ENCODE measurements around the gene STARD3.

Gene STARD3

GRCh38 chr17:39633570-39634183 is 3.3 kb upstream of the STARD3 start:
- Mint-ChIP-seq H3K36me3 (no peaks in the 10 kb centered on the region), H3K27me3 (peaks cover 11% of the 10 kb centered on the region), H3K4me3 (no peak overlapping the region), H3K4me1 (peaks cover 21% of the 10 kb centered on the region), H3K9me3 (no peaks in the 10 kb centered on the region), H3K27ac (no peak overlapping the region)
- DNase-seq (ENCODE audit: low spot score in 2 of 2) (no peak), ATAC-seq (ENCODE audit: low read depth) (no peak)

DNA sequence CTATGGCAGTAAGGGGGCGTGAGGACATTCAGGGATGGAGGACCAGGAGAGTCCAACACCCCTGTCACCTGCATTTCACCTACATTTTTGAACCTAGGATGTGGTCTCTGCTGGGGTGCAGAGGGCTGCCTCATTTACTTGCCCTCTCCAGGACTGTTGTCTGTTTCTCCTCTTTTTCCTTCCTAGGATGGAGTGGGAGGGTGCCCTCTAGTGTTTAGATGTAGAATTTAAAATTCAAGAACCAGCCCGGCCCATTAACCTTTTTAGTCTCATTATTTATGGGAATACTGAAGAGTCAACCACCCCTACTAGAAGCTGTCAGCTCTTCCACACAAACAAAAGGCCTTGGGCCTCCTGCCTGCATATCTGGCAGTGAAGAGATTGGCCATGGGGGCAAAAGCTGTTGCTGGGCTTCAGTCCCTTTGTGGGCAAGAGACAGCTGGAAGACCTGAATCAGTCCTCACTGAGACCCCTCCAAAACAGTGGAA is 2.5 kb upstream of the STARD3 start:
- Mint-ChIP-seq H3K4me1 (peaks cover 25% of the 10 kb centered on the region), H3K9me3 (no peaks in the 10 kb centered on the region), H3K36me3 (no peaks in the 10 kb centered on the region), H3K27ac (no peak overlapping the region), H3K4me3 (no peak overlapping the region), H3K27me3 (peaks cover 10% of the 10 kb centered on the region)
- no peak for ATAC-seq (ENCODE audit: low read depth)
- DNase-seq (ENCODE audit: low spot score in 2 of 2) = peak; percentile 40 to 44

DNA sequence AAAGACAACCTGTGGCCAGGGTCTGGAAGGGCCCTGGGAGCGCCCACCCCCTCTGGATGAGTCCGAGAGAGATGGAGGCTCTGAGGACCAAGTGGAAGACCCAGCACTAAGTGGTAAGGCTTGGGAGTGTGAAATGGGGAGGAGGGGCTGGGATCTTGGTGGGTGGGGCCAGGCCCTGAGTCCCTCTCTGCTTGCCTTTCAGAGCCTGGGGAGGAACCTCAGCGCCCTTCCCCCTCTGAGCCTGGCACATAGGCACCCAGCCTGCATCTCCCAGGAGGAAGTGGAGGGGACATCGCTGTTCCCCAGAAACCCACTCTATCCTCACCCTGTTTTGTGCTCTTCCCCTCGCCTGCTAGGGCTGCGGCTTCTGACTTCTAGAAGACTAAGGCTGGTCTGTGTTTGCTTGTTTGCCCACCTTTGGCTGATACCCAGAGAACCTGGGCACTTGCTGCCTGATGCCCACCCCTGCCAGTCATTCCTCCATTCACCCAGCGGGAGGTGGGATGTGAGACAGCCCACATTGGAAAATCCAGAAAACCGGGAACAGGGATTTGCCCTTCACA is 1.2 kb upstream of the STARD3 start:
- Mint-ChIP-seq H3K27ac (peak overlapping the region; percentile 53), H3K4me1 (peaks cover 34% of the 10 kb centered on the region), H3K36me3 (no peaks in the 10 kb centered on the region), H3K27me3 (peaks cover 9% of the 10 kb centered on the region), H3K9me3 (no peaks in the 10 kb centered on the region), H3K4me3 (peak overlapping the region; percentile 86)
- no peak for DNase-seq (ENCODE audit: low spot score in 2 of 2)
- ATAC-seq (ENCODE audit: low read depth) = no peak

- peaks cover 4% of the 10 kb centered on the region for H3K27me3 Mint-ChIP-seq
- H3K4me3 Mint-ChIP-seq = peak overlapping the region; percentile 86
- H3K36me3 Mint-ChIP-seq = no peaks in the 10 kb centered on the region
- H3K4me1 Mint-ChIP-seq = peaks cover 36% of the 10 kb centered on the region
- DNase-seq (ENCODE audit: low spot score in 2 of 2) (no peak), ATAC-seq (ENCODE audit: low read depth) (peak; percentile 22)
- H3K9me3 Mint-ChIP-seq = no peaks in the 10 kb centered on the region
- H3K27ac Mint-ChIP-seq = peak overlapping the region; percentile 53
Observed at GRCh38 chr17:39636587-39636926, 387 bp upstream of the STARD3 start.

DNA sequence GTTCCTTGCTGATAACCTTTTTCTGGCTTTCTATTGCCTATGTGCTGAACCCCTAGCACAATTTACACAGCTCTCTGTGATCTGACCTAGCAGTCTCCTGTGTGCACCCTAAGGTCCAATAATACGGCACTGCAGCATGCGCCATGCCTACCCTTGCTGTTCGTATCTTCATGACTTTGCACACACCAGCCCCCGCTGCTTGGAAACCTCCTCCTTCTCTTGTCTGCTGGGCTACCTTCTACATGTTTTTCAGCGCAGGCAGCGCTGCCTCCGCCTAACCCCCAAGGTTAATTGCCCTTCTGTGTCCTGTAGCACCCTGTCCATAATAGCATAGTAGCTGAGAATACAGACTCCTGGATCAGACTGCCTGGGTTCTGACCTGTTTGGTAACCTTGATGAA is 1.4 kb downstream of the STARD3 start:
- Mint-ChIP-seq H3K27ac (peak overlapping the region; percentile 53), H3K27me3 (no peaks in the 10 kb centered on the region), H3K4me3 (peak overlapping the region; percentile 86), H3K4me1 (peaks cover 43% of the 10 kb centered on the region), H3K9me3 (no peaks in the 10 kb centered on the region), H3K36me3 (no peaks in the 10 kb centered on the region)
- no peak for DNase-seq (ENCODE audit: low spot score in 2 of 2)
- no peak for ATAC-seq (ENCODE audit: low read depth)

DNA sequence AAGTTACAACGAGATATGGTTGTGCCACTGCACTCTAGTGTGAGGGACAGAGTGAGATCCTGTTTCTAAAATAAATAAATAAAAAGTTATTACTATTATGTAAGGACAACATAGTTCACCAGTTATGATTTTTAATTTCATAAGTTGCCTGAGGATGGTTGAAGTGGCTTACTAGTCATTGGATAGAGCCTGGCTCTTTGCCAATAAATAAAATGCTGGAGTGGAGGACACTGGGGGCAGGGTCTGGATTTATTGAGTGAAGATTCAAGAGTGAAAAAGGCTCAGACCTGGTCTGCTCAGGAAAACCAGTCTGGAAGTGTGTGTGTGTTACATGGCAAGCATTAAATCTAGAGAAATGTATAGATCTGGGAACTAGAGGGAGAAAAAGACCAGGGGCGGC is 2.1 kb downstream of the STARD3 start:
- DNase-seq (ENCODE audit: low spot score in 2 of 2) (no peak), ATAC-seq (ENCODE audit: low read depth) (no peak)
- Mint-ChIP-seq H3K27ac (no peak overlapping the region), H3K4me1 (peaks cover 40% of the 10 kb centered on the region), H3K4me3 (no peak overlapping the region), H3K36me3 (no peaks in the 10 kb centered on the region), H3K27me3 (no peaks in the 10 kb centered on the region), H3K9me3 (no peaks in the 10 kb centered on the region)

DNA sequence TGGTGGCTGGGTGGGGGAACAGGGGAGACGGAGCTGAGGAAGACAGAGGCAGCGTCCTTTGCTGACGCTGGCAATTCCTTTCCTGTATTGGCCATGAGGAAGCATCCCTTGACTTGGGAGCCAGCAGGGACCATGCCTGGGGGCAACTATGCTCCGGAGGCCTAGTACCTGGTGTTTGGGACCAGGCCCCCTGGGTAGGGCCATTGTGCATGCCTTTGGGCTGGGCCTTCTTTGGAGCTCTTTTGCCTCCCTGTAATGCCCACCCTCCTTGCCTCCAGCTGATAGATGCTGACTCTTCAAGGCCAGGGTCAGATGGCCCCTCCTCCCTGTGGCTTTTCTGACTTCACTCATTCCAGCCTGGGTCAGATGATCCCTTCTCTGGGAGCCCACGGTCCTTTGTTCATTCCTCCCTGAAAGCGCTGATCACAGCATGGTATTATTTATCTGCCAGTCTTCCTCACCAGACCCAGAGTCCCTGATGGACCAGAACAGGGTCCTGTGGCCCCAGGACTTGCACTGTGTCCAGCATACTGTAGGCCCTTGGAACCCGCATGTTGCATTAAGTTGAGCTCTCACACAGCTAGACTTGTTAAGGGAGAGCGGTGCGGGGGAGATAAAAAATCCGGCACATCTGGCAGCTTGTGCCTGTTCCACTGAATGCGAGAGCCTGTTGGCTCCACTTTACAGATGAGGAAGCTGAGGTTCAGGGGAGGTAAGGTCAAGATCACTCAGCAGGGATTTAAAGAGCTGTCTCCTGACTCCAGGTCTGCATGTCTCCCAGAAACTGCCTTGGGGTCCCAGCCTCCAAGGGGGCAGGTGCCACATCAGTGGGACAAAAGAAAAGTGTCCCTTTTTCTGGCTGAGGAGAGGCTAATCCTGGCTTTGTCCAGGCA is 2.9 kb downstream of the STARD3 start:
- H3K4me1 Mint-ChIP-seq = peaks cover 40% of the 10 kb centered on the region
- DNase-seq (ENCODE audit: low spot score in 2 of 2) = no peak
- no peaks in the 10 kb centered on the region for H3K27me3 Mint-ChIP-seq
- H3K4me3 Mint-ChIP-seq = no peak overlapping the region
- H3K36me3 Mint-ChIP-seq = no peaks in the 10 kb centered on the region
- H3K27ac Mint-ChIP-seq = no peak overlapping the region
- H3K9me3 Mint-ChIP-seq = no peaks in the 10 kb centered on the region
- no peak for ATAC-seq (ENCODE audit: low read depth)

DNA sequence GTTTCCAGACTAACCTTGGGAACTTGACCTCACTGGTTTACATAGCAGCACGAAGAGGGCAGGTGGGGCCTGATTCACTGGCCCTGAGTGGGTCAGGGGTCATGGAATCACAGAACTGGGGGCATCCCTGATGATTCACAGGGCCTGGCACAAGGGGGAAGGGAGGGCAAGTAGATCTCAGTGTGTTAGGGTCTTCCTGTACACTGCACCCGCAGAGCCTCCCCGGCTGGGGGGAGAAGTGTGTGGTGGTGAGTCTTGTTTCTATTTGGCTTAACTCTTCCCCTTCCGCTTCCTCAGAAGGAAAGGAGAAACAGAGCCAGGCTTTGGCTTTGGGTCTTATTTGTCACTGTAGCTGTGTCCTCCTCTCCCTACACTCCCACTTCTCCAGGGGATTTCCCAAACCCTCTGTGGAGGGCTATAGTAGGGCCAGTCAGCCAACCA is 3.7 kb downstream of the STARD3 start:
- DNase-seq (ENCODE audit: low spot score in 2 of 2) (no peak), ATAC-seq (ENCODE audit: low read depth) (no peak)
- no peak overlapping the region for H3K27ac Mint-ChIP-seq
- H3K27me3 Mint-ChIP-seq = no peaks in the 10 kb centered on the region
- H3K36me3 Mint-ChIP-seq = no peaks in the 10 kb centered on the region
- H3K4me3 Mint-ChIP-seq = no peak overlapping the region
- peaks cover 42% of the 10 kb centered on the region for H3K4me1 Mint-ChIP-seq
- H3K9me3 Mint-ChIP-seq = no peaks in the 10 kb centered on the region

DNA sequence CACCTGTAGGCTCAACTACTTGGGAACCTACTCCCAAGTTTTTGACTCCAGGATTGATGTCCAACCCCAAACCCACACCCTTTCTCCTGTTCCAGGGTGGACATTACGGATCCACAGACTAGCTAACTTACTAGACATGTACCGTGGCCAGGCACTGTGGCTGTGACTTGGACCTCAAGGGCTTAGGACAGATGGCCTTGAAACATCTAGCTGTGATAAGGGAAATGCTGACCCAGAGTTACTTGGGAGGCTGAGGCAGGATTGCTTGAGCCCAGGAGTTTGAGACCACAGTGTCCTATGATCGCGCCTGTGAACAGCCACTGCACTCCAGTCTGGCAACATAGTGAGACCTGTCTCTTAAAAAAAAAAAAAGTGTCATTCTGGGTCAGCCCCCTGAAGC is 4.2 kb downstream of the STARD3 start:
- Mint-ChIP-seq H3K36me3 (no peaks in the 10 kb centered on the region), H3K27ac (no peak overlapping the region), H3K27me3 (no peaks in the 10 kb centered on the region), H3K4me1 (peaks cover 42% of the 10 kb centered on the region), H3K4me3 (no peak overlapping the region), H3K9me3 (no peaks in the 10 kb centered on the region)
- DNase-seq (ENCODE audit: low spot score in 2 of 2) = no peak
- no peak for ATAC-seq (ENCODE audit: low read depth)

- peaks cover 39% of the 10 kb centered on the region for H3K4me1 Mint-ChIP-seq
- no peak overlapping the region for H3K4me3 Mint-ChIP-seq
- ATAC-seq (ENCODE audit: low read depth) (no peak), DNase-seq (ENCODE audit: low spot score in 2 of 2) (no peak)
- H3K27ac Mint-ChIP-seq = no peak overlapping the region
- H3K9me3 Mint-ChIP-seq = no peaks in the 10 kb centered on the region
- no peaks in the 10 kb centered on the region for H3K27me3 Mint-ChIP-seq
- no peaks in the 10 kb centered on the region for H3K36me3 Mint-ChIP-seq
Observed at GRCh38 chr17:39641883-39642282, 4.9 kb downstream of the STARD3 start.

GRCh38 chr17:39642291-39643074 is 5.5 kb downstream of the STARD3 start:
- DNase-seq (ENCODE audit: low spot score in 2 of 2) = no peak
- Mint-ChIP-seq H3K27ac (no peak overlapping the region), H3K9me3 (no peaks in the 10 kb centered on the region), H3K36me3 (no peaks in the 10 kb centered on the region), H3K4me1 (peaks cover 39% of the 10 kb centered on the region), H3K4me3 (no peak overlapping the region), H3K27me3 (no peaks in the 10 kb centered on the region)
- ATAC-seq (ENCODE audit: low read depth) = no peak

DNA sequence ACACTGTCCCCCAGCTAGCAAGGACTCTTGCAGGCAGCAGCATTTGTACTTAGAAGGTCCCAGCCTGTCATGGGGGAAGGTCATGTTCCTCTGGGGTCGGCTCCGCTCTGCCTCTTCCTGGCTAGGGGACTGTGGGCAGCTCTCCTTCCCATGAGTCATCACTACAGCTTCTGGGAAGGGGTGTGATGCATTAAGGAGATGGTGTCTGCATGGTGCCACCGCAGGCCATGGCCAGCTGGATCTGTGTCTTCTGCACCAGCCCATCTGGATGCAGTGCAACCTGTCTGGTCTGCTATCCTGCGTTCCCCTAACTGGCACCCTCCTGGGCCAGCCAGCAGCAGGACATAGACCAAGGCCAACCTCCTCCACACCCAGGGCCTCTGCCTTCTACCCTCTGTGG is 6.3 kb downstream of the STARD3 start:
- H3K27ac Mint-ChIP-seq = no peak overlapping the region
- H3K27me3 Mint-ChIP-seq = no peaks in the 10 kb centered on the region
- DNase-seq (ENCODE audit: low spot score in 2 of 2) (no peak), ATAC-seq (ENCODE audit: low read depth) (no peak)
- peaks cover 32% of the 10 kb centered on the region for H3K4me1 Mint-ChIP-seq
- no peaks in the 10 kb centered on the region for H3K9me3 Mint-ChIP-seq
- no peak overlapping the region for H3K4me3 Mint-ChIP-seq
- no peaks in the 10 kb centered on the region for H3K36me3 Mint-ChIP-seq

GRCh38 chr17:39647256-39647655 is 10.3 kb downstream of the STARD3 start:
- Mint-ChIP-seq H3K27ac (no peak overlapping the region), H3K4me3 (no peak overlapping the region), H3K4me1 (peaks cover 27% of the 10 kb centered on the region)

More at GRCh38 chr17:39647256-39647655, 10.3 kb downstream of the STARD3 start:
- DNase-seq (ENCODE audit: low spot score in 2 of 2) = no peak
- peaks cover 11% of the 10 kb centered on the region for H3K36me3 Mint-ChIP-seq
- no peak for ATAC-seq (ENCODE audit: low read depth)
- H3K27me3 Mint-ChIP-seq = no peaks in the 10 kb centered on the region
- no peaks in the 10 kb centered on the region for H3K9me3 Mint-ChIP-seq
